HUES6 (cell line): ENCODE results near the gene KLF18.
"Not testable (repeated sequence)": the region's sequence is repeated elsewhere in the genome, so short reads cannot be mapped to it uniquely, and the experiment has no call there.

Experiments used
- H3K27ac ChIP-seq: 2 replicates; pipeline ENCODE4 v1.7.0; 2013; ENCODE audit warnings: low read depth, mild to moderate bottlenecking, low read length, inconsistent platforms
- H3K27me3 ChIP-seq: 2 replicates; pipeline ENCODE4 v1.6.1; 2013; ENCODE audit warnings: low read length; ENCODE audit not compliant: control insufficient read depth, insufficient read depth
- H3K36me3 ChIP-seq: 2 replicates; pipeline ENCODE4 v1.6.1; 2013; ENCODE audit warnings: low read length; ENCODE audit not compliant: control insufficient read depth, insufficient read depth
- H3K4me1 ChIP-seq: 2 replicates; pipeline ENCODE4 v1.6.1; 2013; ENCODE audit warnings: low read length; ENCODE audit not compliant: control insufficient read depth, insufficient read depth
- H3K4me3 ChIP-seq: 2 replicates; pipeline ENCODE4 v1.5.1; 2013; ENCODE audit warnings: low read depth, low read length
- H3K9ac ChIP-seq: one replicate; pipeline ENCODE4 v1.6.1; 2013; ENCODE audit warnings: mild to moderate bottlenecking, low read length
- H3K9me3 ChIP-seq: 2 replicates; pipeline ENCODE4 v1.6.1; 2013; ENCODE audit warnings: low read depth, low read length; ENCODE audit not compliant: control insufficient read depth, insufficient read depth

KLF18 gene

DNA sequence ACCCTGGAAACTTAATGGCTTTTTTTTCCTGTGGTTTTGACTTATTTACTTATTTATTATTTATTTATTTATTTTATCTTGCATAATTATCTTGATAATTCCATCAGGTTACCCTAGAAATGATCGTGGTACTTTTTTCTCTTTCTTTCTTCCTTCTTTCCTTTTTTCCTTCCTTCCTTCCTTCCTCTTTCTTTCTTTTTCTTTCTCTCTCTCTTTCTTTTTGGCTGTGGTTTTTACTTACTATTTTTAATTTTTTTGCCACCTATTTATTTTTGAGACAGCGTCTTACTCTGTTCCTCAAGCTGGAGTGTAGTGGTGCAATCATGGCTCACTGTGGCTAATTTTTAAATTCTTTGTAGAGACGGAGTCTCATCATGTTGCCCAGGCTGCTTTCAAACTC is 6.2 kb upstream of the KLF18 start:
- Histone ChIP-seq H3K9ac (no peak overlapping the region), H3K4me1 (peaks cover 12% of the 10 kb centered on the region), H3K4me3 (no peak overlapping the region), H3K9me3 (0 out of 2 replicates have a peak, but pooled peaks cover 2% of the 10 kb centered on the region), H3K27ac (no peak overlapping the region), H3K27me3 (no peaks in the 10 kb centered on the region), H3K36me3 (no peaks in the 10 kb centered on the region)

DNA sequence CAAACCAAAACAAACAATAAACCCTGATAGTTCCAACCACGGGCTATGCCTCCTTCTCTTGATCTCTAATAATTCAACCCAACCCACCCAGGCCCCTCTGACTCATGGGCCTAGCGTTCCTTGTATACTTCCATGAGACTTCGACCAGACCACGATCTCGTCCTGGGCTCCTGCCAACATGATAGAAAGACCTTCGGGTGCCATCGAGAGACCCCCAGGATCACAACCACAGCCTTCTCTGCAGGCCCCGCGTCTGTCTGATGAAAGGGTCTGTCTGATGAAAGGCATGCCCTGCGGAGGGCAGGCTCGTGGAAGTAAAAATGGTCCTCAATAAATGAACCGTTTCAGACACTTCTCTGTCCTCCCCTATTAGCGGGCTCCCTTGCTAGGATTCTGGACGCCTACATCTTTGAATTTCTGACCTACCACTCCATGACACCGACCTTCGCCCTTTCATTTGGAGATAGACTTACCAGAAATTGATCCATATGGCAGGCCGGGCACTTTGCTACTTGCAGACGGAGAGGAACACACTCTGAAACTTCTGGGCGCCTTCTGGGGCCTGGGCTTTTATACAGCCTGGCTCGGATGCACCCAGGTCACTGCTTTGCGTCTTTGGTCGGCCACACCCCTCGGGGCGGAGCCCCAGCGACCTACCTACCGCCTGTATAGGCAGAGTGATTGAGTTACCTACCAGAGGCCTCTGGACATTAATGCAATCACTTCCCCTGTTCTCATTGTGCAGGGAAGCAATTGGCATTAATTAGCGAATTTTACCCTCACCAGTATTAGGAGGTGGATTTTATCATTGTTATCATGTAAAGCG is 5.3 kb upstream of the KLF18 start:
- Histone ChIP-seq H3K9ac (no peak overlapping the region), H3K4me1 (peaks cover 12% of the 10 kb centered on the region), H3K27ac (no peak overlapping the region), H3K9me3 (0 out of 2 replicates have a peak, but pooled peaks cover 2% of the 10 kb centered on the region), H3K27me3 (no peaks in the 10 kb centered on the region), H3K4me3 (no peak overlapping the region), H3K36me3 (no peaks in the 10 kb centered on the region)

DNA sequence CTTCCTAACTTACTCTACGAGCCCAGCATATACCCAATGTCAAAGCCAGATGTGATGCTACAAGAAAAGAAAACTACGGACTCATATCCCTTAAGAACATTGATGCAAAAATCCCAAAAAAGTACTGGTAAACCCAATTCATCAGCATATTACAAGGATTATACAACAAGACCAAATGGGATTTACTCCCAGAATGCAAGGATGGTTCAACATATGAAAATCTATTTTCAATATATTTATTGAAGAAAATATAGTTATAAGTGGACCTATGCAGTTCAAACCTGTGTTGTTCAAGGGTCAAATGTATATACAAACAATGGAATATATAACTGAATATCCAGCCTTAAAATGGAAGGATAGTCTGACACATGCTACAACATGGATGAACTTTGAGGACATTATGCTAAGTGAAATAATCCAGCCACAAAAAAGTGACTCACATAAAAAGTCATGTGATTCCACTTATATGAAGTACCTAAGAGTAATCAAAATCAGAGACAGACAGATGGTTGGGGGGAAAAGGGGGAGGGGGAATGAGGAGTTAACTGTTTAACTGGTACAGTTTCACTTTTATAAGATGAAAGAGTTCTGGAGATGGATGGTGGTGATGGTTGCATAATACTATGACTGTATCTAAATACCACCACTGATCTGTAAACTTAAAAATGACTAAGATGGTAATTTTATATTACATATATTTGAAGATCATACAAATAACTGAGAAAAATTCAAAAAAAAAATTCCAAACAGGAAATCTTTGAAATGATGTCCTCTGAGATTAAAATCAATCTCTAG is 3.7 kb upstream of the KLF18 start:
- no peak overlapping the region for H3K4me3 ChIP-seq
- H3K27ac ChIP-seq = no peak overlapping the region
- no peaks in the 10 kb centered on the region for H3K36me3 ChIP-seq
- peaks cover 6% of the 10 kb centered on the region for H3K4me1 ChIP-seq
- 0 out of 2 replicates have a peak, but pooled peaks cover 2% of the 10 kb centered on the region for H3K9me3 ChIP-seq
- H3K27me3 ChIP-seq = no peaks in the 10 kb centered on the region
- H3K9ac ChIP-seq = no peak overlapping the region

DNA sequence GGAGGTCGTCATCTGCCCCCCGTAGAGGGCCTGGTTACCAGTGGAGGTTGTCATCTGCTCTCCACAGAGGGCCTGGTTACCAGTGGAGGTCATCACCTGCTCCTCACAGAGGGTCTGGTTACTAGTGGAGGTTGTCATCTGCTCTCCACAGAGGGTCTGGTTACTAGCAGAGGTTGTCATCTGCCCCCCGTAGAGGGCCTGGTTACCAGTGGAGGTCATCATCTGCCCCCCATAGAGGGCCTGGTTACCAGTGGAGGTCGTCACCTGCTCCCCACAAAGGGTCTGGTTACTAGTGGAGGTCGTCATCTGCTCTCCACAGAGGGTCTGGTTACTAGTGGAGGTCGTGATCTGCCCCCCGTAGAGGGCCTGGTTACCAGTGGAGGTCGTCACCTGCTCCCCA is 1.9 kb downstream of the KLF18 start:
- H3K4me3 ChIP-seq, H3K9me3 ChIP-seq, H3K27me3 ChIP-seq, H3K9ac ChIP-seq, H3K4me1 ChIP-seq, H3K27ac ChIP-seq, H3K36me3 ChIP-seq: not testable (repeated sequence)

DNA sequence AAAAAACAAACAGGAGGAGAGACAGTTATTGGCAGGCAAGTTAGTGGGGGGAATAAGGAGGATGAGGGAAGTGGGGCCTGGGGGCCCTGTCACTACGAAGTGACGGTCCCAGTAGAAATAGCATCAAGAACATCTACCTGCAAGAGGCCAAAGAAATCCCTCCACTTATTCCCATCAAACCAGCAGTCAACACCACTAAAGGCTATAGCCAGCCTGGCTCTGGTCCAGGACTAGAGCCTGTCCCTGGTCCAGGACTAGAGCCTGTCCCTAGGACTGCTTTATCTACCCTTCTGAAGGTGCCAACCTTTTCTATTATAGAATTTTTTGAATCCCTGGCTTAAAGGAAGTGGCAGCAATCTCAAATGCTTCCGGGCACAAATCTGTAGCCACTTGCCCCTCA is 3.2 kb downstream of the KLF18 start:
- no peaks in the 10 kb centered on the region for H3K4me1 ChIP-seq
- H3K9ac ChIP-seq = no peak overlapping the region
- 0 out of 2 replicates have a peak, but pooled peaks cover 7% of the 10 kb centered on the region for H3K27me3 ChIP-seq
- no peaks in the 10 kb centered on the region for H3K36me3 ChIP-seq
- H3K27ac ChIP-seq = no peak overlapping the region
- H3K4me3 ChIP-seq = no peak overlapping the region
- H3K9me3 ChIP-seq = no peaks in the 10 kb centered on the region

DNA sequence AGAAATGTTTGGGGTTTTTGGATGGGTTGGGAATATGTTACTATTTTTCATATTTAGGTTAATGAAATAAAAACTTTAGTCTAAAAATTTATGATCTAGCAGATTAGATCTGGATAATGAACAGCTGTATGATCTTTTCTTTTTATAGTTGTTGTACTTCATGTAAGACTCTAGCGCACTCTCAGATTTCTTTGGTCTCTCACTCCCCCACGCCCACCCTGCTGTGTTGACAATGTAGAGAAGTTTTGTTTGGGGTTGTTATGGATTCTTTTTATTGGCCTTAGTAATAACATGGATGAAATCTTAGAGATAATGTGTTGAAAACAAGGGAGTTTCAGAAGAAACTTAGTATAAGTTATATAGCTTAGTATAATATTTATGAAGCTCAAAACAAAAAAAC is 5.5 kb downstream of the KLF18 start:
- Histone ChIP-seq H3K4me3 (no peak overlapping the region), H3K9ac (no peak overlapping the region), H3K4me1 (no peaks in the 10 kb centered on the region), H3K36me3 (no peaks in the 10 kb centered on the region), H3K27me3 (0 out of 2 replicates have a peak, but pooled peaks cover 7% of the 10 kb centered on the region), H3K27ac (no peak overlapping the region), H3K9me3 (no peaks in the 10 kb centered on the region)

DNA sequence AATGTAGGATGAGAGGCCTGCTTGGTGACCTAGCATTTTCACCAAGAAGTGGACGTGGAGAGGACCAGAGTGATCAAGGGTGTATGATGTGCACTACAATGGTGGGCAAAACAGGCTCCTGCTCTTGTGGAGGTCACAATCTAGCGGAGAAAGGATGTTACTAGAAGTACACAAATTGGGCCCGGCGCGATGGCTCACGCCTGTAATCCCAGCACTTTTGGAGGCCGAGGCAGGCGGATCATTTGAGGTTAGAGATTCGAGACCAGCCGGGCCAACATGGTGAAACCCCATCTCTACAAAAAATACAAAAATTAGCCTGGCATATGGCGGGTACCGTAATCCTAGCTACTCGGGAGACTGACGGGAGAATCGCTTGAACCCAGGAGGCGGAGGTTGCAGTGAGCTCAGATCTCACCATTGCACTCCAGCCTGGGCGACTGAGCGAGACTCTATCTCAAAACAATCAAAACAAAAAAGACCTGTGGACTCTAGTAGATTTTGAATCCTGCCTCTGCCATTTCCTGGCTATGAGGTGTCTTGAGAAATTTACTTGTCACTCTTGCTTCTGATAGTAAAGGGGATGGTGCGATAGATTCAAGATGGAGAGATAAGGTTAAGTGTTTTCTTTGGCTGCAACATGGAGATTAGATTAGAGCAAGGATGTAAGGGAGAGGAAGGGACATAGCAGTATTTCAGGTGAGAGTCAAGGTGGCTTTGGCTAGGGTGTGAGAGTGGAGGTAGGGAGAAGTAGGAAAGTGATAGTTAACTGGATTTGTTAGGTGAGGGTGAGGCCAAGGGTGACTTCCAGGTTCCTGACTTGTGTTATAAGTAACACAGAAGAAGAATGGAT is 7.1 kb downstream of the KLF18 start:
- H3K4me1 ChIP-seq = no peaks in the 10 kb centered on the region
- no peak overlapping the region for H3K9ac ChIP-seq
- no peaks in the 10 kb centered on the region for H3K36me3 ChIP-seq
- H3K27me3 ChIP-seq = 0 out of 2 replicates have a peak, but pooled peaks cover 7% of the 10 kb centered on the region
- H3K9me3 ChIP-seq = no peaks in the 10 kb centered on the region
- H3K27ac ChIP-seq = no peak overlapping the region
- H3K4me3 ChIP-seq = no peak overlapping the region

DNA sequence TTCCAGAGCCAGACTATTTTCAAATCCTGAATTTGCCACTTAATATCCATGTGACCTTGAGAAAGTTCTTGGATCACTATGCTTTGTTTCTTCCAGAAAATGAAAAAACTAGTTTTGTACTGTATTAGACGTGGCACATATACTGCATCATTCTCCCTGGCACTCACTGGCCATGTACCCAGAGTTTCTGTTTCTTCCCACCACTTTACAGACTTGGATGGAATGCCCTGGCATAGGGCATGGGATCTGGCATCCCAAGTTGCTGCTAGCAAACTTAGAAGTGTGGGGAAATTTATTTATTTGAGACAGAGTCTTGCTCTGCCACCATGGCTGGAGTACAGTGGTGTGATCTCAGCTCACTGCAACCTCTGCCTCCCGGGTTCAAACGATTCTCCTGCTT is 10.0 kb downstream of the KLF18 start:
- no peaks in the 10 kb centered on the region for H3K36me3 ChIP-seq
- no peaks in the 10 kb centered on the region for H3K9me3 ChIP-seq
- no peak overlapping the region for H3K4me3 ChIP-seq
- H3K27me3 ChIP-seq = 0 out of 2 replicates have a peak, but pooled peaks cover 2% of the 10 kb centered on the region
- no peaks in the 10 kb centered on the region for H3K4me1 ChIP-seq
- H3K9ac ChIP-seq = no peak overlapping the region
- H3K27ac ChIP-seq = no peak overlapping the region

DNA sequence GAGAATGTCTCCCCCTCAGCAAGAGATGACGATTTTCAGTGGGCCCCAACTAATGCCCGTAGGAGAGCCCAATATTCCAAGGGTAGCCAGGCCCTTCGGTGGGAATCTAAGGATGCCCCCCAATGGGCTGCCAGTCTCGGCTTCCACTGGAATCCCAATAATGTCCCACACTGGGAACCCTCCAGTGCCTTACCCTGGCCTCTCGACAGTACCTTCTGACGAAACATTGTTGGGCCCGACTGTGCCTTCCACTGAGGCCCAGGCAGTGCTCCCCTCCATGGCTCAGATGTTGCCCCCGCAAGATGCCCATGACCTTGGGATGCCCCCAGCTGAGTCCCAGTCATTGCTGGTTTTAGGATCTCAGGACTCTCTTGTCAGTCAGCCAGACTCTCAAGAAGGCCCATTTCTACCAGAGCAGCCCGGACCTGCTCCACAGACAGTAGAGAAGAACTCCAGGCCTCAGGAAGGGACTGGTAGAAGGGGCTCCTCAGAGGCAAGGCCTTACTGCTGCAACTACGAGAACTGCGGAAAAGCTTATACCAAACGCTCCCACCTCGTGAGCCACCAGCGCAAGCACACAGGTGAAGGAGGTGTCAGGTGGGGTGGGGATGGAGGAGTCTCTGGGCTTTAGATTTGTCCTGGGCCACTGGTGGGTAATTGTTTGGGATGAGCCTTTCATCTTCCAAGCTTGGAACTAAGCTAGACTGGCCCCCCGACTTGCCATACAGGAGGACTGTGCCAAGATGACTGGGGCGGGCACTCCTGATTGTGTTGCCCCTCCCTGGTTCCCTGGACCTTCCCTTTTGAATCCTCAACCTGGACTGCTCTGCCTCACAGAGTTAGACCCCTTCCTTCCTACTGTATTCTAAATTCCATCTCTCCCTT is 11.6 kb downstream of the KLF18 start:
- Histone ChIP-seq H3K9ac (no peak overlapping the region), H3K27me3 (no peaks in the 10 kb centered on the region), H3K36me3 (no peaks in the 10 kb centered on the region), H3K27ac (no peak overlapping the region), H3K4me3 (no peak overlapping the region), H3K9me3 (no peaks in the 10 kb centered on the region), H3K4me1 (no peaks in the 10 kb centered on the region)

DNA sequence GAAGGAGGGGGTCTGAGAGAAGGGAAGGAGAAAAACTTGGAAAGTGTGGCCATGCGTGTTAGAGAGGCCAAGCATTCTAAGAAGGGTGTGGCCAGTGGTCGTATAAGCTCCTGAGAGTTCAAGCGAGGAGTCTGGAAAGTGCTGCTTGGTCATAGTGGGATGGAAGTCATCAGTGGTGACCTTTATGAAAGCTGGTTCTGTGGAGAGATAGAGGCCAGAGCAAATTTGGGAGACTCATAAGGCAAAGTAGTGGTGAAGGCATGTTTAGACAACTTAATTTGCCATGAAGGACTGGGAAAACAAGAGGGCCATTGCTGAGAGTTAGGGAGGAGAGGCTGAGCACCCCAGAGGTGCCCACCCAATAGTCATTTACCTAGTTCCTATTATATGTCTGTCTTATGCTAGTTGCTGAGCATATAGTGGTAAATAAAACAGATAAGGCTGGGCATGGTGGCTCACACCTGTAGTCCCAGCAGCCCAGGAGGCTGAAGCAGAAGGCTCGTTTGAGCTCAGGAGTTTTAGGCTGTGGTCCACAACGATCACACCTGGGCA is 21.0 kb downstream of the KLF18 start:
- Histone ChIP-seq H3K27me3 (no peaks in the 10 kb centered on the region), H3K9me3 (no peaks in the 10 kb centered on the region), H3K9ac (no peak overlapping the region), H3K4me3 (no peak overlapping the region), H3K27ac (no peak overlapping the region), H3K36me3 (no peaks in the 10 kb centered on the region), H3K4me1 (peaks cover 5% of the 10 kb centered on the region)
